Fibroblast of skin of left quadriceps (primary cell): ENCODE results near the gene STXBP5L.
"Not testable (repeated sequence)": the region's sequence is repeated elsewhere in the genome, so short reads cannot be mapped to it uniquely, and the experiment has no call there.

Experiments
- DNase-seq, 2 experiments: peaks; one replicate each; pipeline ENCODE4 v3.0.0-alpha.2; 2013; ENCODE audit warnings: low read depth in 2 of 2

Gene STXBP5L

DNA sequence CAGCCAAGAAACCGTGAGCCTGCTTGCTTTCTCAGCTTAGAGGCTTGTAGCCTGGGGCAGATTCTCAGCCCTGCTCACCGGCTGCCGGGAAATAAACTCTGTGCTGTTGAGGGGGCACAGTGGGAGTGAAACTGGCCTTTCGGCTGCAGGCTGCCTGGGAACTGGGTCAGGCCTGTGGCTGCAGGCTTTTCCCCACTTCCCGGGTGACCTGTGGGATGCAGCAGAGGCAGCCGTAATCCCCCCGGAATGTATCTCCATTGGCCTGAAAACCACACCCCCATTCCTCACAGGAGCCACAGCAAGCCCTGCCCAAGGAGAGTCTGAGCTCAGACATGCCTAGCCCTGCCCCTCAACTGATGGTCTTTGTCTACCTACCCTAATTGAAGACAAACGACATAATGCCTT is 110.9 kb downstream of the STXBP5L start:
- no peak for DNase-seq

DNA sequence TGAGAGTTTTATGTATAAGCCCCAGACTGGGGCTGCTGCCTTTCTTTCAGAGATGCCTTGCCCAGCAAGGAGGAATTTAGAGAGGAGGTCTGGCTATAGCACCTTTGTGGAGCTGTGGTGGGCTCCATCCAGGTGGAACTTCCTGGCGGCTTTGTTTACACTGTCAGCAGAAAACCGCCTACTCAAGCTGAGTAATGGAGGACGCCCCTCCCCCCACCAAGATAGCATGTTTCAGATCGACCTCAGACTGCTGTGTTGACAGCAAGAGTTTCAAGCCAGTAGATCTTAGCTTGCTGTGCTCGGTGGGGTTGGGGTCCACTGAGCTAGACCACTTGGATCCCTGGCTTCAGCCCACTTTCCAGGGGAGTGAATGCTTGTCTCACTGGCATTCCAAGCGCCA is 155.6 kb downstream of the STXBP5L start:
- no peak for DNase-seq

DNA sequence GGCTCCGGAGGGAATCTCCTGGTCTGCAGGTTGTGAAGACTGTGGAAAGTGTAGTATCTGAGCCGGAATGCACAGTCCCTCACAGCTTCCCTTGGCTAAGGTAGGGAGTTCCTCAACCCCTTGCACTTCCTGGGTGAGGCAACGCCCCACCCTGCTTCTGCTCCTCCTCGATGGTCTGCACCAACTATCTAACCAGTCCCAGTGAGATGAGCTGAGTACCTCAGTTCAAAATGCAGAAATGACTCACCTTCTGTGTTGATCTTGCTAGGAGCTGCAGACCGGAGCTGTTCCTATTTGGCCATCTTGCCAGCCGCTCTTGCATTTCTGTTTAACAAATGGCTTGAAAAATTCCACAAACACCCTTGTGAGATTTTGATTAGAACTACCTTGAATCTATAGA is 156.1 kb downstream of the STXBP5L start:
- DNase-seq: no peak

DNA sequence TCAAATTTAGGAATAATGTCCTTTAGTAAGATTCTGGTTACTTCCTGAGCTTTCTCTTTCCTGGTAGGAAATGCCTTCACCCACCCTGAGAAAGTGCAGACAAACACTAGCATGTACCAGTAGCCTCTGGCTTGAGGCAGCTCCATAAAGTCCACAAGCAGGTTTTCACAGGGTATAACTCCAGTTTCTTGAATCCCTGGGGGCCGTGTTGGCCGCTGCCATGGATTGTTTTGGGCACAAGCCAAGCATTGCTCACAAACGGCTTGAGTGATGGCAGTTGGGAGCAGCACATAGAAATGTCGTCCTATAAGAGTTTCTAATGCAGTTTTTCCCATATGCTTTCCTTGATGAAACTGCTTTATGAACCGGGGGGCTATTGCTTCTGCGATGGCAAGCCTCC is 164.1 kb downstream of the STXBP5L start:
- DNase-seq: no peak

DNA sequence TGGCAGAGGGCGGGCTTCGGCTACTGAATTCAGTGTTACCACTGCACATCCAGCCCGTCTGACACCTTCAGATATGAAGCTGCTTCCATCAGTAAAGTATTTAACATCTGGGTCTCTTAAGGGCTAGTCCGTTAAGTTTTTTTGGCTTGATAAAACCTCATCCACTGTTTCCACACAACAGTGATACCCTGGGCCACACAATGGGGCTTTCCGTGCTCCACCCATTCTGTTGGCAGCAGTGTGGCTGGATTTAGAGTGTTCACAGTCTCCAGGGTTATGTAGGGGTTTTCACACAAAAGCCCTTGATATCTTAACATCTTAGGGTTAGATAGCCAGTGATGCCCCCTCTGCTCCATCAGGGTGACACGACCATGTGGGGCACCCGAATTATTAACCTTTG is 165.0 kb downstream of the STXBP5L start:
- no peak for DNase-seq

DNA sequence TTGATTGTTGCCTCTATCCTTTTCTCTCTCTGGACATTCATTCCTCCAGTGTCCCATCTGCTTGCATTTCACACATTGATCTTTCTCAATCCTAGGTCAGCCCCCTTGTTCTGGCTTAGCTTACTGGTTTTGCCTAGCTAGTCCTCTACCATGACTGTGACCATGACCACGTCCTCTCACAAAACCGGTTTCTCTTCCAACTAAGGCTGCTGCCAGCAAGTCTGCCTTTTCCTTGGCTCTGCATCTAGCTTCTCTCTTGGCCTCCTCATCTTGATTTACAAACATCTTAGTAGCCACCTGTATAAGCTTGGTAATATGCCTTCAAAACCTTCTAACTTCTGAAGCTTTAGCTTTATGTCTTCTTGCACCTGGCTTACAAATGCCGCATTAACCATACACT is 167.2 kb downstream of the STXBP5L start:
- no peak for DNase-seq

DNA sequence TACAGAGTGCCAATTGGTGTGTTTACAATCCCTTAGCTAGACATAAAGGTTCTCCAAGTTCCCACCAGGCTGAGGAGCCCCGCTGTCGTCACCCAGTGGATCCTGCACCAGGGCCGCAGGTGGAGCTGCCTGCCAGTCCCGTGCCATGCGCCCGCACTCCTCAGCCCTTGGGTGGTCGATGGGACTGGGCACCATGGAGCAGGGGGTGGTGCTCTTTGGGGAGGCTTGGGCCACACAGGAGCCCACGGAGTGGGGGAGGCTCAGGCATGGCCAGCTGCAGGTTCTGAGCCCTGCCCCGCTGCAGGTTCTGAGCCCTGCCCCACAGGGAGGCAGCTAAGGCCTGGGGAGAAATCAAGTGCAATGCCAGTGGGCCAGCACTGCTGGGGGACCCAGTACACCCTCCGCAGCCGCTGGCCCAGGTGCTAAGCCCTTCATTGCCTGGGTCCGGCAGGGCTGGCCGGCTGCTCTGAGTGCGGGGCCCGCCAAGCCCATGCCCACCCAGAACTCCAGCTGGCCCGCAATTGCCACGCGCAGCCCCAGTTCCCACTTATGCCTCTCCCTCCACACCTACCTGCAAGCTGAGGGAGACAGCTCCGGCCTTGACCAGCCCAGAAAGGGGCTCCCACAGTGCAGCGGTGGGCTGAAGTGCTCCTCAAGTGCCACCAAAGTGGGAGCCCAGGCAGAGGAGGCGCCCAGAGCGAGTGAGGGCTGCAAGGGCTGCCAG is 170.5 kb downstream of the STXBP5L start:
- not testable (repeated sequence) for DNase-seq

DNA sequence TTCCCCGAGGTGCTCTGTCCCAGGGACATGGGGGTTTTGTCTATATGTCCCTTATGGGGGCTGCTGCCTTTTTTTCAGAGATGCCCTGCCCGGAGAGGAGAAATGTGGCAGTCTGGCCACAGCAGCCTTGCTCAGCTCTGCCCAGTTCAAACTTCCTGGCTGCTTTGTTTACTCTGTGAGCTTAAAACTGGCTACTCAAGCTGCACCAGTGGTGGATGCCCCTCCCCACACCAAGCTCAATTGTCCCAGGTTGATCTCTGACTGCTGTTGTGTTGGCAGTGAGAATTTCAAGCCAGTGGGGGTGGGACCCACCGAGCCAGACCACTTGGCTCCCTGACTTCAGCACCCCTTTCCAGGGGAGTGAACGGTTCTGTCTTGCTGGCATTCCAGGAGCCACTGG is 188.9 kb downstream of the STXBP5L start:
- no peak for DNase-seq

DNA sequence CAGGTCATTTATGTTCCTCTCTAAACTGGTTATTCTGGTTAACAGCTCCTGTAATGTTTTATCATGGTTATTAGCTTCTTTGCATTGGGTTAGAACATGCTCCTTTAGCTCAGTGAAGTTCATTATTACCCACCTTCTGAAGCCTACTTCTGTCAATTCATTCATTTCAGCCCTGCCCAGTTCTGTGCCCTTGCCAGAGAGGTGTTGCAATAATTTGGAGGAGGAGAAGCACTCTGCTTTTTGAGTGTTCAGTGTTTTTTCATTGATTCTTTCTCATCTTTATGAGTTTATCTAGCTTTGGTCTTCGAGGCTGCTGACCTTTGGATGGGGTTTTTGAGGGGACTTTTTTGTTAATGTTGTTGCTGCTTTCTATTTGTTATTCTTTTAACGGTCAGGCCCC is 203.1 kb downstream of the STXBP5L start:
- not testable (repeated sequence) for DNase-seq

DNA sequence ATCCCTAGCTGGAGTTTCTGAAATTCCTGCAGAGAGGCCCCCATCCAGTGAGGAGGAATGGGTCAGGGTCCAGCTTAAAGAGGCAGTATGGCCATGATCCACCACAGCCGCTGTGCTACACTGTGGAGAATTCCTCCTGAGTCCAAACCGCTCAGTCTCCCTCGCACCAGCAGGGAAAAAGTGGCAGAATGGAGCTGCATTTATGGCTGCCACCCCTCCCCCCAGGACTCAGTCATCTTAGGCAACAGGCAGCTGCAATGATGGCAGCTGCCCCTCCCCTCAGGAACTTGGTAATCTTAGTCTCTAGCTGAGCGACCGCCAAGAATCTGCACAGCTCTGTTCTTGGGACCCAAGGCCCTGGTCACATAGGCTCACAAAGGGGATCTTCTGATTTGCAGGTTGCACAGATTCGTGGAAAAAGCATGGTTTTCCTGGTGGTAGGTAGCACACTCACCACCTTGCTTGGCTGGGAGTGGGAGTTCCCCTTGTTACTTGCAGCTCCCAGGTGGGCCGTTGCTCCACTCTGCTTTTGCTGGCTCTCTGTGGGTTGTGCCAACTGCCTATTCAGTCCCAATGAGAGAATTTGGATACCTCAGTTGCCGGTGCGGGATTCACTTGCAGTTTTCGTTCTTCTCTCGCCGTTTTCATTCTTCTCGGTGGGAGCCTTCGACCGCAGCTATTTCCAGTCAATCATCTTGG is 204.1 kb downstream of the STXBP5L start:
- DNase-seq: no peak

DNA sequence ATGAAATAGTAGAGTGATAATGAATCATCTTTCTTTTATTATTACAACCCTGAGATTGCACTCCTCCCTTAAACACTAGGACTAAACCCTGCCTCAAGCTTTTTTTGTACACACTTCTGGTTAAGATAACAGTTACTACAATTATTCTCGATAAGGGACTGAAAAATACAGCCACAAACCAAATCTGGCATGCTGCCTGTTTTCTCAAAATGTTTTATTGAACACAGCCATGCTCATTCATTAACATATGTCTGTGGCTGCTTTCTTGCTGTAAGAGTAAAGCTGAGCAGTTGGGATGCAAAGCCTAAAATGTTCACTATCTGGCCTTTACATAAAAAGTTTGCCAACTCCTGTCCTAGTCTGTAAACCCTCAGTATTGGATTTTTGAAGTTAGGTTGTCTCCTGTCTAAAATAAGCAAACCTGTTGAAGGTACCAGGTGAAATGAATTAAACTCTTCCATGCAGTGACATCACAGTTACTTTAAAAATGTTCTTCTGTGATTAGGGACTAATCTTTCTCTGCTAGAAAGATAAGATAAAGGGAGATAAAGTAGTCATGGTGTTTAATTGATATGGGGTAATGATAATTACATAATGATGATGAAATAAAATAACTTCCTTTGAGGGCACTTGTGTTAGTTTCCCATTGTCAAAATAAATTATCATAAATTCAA is 218.2 kb downstream of the STXBP5L start:
- DNase-seq: no peak

DNA sequence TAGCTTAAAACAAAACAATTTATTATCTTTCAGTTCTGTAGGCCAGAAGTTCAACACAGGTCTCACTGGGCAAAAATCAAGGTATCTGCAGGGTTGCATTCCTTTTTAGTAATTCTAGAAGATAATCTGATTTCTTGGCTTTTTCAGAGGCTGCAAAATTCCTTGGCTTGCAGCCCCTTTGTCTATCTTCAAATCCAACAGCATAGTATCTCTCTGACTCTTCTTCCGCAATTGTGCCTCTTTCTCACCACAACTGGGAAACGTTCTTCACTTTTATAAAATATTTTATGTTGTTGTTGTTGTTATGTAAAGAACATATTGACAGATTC is 218.7 kb downstream of the STXBP5L start:
- no peak for DNase-seq

DNA sequence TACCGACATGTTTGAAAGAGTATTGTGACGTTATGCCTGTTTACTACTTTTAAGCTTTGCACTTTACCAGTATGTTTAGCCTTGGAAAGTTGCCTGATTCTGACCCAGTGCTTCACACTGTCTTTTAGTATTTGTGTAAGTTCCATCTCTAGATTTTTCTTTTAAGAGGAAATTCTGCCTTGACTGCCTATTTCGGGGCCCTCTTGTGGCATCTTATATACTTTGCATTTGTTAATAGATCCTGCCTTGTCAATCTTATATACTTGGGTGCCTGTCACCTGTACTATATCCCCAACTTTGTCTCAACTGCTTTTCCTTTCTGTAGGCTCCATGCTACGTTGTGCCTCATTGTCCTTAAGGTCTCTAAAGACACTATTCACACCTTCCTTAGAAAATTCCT is 244.6 kb downstream of the STXBP5L start:
- no peak for DNase-seq

DNA sequence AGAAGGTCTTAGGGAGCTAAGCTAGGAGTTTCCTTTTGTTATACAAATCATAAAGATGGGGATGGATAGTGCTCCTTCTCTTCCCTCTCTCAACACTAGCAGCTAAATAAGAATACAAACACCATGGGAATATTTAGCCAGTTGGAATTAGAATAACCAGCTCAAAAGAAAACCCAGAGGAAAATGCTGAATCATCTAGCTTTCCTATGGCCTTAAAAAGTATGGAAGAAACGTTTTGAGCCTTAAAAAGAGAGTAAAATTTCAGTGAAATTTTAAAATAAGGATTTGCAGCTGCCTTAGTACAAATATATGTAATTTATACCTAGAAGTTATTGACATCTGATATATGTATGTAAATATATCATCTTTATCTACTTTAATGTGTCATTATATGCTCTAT is 245.8 kb downstream of the STXBP5L start:
- DNase-seq: no peak

DNA sequence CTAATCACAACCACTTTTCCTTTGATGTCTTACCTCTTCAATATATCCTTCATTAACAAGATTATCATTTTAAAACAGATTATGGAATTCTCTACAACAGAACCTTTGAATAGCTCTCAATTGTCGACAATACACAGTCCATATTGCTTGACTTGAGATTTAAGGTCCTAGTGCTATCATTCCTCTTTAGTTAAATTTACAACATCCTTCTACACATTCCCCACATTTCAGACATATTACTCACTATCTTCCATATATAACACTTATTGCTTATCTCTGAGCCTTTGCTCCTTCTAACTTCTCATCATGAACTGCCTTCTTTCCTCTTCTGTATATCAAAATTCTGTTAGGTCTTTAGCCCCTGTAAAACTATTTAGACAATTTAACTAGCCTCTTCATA is 247.0 kb downstream of the STXBP5L start:
- no peak for DNase-seq

DNA sequence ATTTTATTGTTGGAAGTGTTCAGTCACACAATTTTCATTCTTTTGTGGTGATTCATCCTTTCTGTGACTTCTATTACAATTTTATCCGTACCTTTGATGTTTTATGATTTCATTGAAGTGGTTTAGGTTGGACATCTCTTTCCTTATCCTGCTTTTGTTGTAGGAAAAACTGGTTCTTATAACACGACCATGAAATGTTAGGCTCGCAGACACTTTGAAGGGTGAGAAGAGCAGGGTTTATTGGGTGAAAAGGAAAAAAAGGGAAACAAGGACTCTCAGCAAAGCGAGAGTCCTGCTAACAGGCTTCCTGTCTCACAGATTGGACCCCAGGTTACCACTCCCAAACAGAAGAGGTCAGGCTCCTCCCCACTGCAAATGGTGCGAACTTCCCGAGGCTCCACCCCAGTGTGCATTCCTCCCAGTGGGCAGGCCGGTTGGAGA is 257.4 kb downstream of the STXBP5L start:
- DNase-seq: no peak

DNA sequence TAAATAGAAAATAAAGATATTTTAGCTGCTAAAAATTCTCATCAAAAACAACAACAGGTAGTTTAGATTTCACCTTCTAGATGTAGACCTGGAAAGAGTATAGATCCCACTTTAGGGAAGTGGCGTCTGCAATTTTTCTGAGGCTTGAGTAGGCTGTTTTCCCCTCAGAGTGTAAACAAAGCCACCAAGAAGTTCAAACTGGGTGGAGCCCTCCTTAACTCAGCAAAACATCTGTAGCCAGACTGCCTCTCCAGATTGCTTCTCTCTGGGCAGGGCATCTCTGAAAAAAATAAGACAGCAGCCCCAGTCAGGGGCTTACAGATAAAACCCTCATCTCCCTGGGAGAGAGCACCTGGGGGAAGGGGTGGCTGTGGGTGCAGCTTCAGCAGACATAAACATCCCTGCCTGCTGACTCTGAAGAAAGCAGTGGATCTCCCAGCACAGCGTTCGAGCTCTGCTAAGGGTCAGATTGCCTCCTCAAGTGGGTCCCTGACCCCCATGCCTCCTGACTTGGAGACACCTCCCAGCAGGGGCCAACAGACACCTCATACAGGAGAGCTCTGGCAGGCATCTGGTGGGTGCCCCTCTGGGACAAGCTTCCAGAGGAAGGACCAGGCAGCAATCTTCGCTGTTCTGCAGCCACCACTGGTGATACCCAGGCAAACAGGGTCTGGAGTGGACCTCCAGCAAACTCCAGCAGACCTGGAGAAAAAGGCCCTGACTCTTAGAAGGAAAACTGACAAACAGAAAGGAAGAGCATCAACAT is 259.6 kb downstream of the STXBP5L start:
- no peak for DNase-seq

DNA sequence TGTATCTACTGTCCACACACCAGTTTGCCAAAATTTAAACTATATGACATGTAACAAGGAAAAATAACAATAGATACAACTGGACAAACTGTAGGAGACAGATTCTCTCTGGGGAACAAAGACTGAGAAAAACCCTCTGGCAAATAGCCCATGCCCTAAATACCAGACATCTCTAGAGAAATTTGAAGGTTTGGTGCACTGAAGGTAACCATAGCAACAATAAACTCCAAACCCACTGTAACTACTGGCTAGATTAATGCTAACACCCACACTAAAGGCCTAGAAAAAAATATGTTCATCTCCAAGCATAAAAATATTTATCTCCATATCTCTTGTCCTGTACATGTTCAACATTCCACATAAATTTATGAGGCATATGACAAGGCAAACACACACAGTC is 267.1 kb downstream of the STXBP5L start:
- DNase-seq: no peak

DNA sequence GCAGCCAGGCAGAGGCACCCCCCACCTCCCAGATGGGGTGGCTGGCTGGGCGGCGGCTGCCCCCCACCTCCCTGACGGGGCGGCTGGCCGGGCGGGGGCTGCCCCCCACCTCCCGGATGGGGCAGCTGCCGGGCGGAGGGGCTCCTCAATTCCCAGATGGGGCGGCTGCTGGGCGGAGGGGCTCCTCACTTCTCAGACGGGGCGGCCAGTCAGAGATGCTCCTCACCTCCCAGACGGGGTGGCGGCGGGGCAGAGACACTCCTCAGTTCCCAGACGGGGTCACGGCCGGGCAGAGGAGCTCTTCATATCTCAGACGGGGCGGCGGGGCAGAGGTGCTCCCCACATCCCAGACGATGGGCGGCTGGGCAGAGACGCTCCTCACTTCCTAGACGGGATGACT is 282.6 kb downstream of the STXBP5L start:
- not testable (repeated sequence) for DNase-seq

DNA sequence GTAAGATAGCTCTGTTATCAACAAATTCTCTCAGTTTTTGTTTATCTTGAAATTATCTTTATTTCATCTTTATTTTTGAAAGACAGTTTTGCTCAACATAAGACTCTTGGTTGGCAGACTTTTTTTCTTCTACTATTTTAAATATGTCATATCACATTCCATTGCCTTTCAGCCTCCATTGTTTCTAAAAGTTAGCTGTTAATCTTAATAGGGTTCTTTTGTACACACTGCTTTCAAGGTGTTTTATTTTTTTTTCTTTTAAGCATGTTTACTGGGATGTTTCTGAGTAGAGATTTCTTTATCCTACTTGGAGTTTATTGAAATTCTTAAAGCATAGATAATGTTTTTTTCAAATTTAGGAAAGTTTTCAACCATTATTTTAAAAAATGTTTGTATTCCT is 294.6 kb downstream of the STXBP5L start:
- no peak for DNase-seq

DNA sequence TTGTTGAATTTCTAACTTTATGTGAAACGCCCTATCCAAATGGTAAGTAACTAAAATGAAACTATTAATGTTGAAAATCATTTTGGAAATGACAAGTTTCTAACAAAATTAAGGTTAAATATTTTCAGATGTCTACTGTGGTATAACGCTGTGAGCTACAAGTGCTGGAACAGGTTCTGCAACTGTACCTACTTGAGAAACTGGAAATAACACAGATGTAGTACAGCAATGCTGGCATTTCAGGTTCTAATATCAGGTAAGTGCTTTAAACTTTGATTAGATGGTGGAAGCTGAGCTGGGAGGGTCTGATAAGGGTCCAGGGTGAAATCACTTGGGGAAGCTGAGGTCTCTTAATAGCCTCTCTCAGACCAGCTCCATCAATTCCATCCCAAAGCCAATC is 315.1 kb downstream of the STXBP5L start:
- DNase-seq: no peak

DNA sequence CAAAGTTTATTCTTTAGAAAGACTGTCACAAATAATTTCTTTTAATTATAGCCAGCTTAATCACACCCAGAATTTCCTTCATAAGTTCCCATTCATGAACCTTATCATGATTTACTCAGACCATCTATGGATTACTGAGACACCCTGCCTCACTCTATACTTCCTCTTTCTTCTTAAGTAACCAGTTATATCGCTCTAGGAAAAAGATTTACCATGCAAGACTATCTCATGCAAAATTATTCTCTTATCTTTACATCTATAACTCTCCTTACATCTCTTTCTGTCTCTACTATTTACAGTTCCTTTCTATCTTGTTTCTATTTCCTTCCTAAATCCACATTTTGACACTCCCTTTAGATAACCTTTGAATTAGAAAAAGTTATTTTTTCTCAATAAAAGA is 321.0 kb downstream of the STXBP5L start:
- no peak for DNase-seq
